GM12874 (cell line): ENCODE data around the gene ARPC4.

Source experiments
- TF ChIP-seq, protein P1 (sequence below): IDR thresholded peaks from 2 replicates; pipeline ENCODE4 v1.5.1; 2011; ENCODE audit warnings: low read depth, mild to moderate bottlenecking, control low read depth, low read length, moderate library complexity; ENCODE audit not compliant: insufficient read depth

Gene ARPC4

GRCh38 chr3:9781551-9781950 lies 11.3 kb upstream of the ARPC4 start:
- TF ChIP-seq, protein P1, sequence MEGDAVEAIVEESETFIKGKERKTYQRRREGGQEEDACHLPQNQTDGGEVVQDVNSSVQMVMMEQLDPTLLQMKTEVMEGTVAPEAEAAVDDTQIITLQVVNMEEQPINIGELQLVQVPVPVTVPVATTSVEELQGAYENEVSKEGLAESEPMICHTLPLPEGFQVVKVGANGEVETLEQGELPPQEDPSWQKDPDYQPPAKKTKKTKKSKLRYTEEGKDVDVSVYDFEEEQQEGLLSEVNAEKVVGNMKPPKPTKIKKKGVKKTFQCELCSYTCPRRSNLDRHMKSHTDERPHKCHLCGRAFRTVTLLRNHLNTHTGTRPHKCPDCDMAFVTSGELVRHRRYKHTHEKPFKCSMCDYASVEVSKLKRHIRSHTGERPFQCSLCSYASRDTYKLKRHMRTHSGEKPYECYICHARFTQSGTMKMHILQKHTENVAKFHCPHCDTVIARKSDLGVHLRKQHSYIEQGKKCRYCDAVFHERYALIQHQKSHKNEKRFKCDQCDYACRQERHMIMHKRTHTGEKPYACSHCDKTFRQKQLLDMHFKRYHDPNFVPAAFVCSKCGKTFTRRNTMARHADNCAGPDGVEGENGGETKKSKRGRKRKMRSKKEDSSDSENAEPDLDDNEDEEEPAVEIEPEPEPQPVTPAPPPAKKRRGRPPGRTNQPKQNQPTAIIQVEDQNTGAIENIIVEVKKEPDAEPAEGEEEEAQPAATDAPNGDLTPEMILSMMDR = no peak

- TF ChIP-seq, protein P1 = no peak
Observed at GRCh38 chr3:9781978-9782603, 10.8 kb upstream of the ARPC4 start.

DNA sequence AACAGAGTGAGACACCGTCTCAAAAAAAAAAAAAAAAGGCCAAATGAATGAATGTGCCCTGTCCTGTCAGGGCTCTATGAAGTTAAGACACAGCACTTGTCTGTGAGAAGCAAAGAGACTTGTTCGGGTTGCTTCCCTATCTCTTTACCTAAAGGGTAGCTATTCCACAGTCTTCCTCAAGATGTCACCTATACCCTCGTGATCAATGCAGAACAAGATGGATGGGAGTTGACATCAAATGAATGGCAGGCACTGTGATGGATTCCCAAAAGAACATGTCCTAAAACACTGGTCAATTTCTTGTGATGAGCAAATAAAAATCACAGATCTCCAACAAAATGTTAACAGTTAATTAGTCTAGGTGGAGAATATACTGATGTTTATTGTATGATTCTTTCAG lies 10.1 kb upstream of the ARPC4 start:
- TF ChIP-seq, protein P1 = no peak

GRCh38 chr3:9783954-9784353 lies 8.9 kb upstream of the ARPC4 start:
- TF ChIP-seq, protein P1 = no peak

DNA sequence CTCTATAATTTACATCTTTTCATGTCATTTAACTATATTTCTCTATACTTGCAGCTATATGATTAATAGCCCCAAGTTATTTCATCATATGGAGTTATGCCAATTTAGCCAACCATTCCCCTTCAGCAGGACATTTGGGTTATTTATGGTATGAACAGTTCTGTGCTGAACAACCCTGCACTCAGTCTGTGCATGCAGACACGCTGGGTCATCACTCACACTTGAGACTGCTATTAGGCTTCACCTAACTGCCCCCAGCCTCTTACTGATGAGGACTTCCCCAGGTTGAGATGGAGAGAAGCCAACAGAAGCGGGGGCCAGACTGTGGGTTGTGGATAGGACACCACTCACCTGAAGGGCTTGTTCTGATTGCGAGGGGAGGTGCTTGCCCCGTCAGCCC lies 7.9 kb upstream of the ARPC4 start:
- TF ChIP-seq, protein P1 = no peak

- TF ChIP-seq, protein P1 = no peak
Observed at GRCh38 chr3:9785602-9786001, 7.3 kb upstream of the ARPC4 start.

- TF ChIP-seq, protein P1 = no peak
Observed at GRCh38 chr3:9786209-9786739, 6.6 kb upstream of the ARPC4 start.
